GM18511 (cell line): Measurements from ENCODE around the gene PCDHGA1.

Experiments used
- ATAC-seq: cut with Tn5 transposase; IDR thresholded peaks from one replicate; pipeline ENCODE4 v1.9.1; 2021; ENCODE audit warnings: mild to moderate bottlenecking, moderate library complexity; ENCODE audit not compliant: unreplicated experiment

The PCDHGA1 gene

DNA sequence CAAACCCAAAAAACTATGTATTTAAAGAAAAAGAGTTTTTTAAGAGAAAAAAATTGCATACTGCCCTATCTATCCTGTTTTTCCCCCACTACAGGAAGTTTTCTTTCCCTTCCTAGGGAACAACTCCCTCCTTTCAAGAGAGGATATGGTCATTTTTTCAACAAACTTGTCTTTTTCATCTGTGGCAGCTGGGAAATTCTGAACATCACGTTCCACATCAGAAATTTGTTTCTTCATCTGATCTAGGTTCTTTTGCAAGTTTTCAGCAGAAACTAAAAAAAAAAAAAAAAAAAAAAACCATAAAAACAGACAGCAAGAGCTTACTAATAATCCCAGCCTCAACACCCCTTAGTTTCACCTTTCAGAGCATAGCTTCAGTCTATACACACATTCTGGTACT is 197.1 kb downstream of the PCDHGA1 start:
- ATAC-seq: no peak

DNA sequence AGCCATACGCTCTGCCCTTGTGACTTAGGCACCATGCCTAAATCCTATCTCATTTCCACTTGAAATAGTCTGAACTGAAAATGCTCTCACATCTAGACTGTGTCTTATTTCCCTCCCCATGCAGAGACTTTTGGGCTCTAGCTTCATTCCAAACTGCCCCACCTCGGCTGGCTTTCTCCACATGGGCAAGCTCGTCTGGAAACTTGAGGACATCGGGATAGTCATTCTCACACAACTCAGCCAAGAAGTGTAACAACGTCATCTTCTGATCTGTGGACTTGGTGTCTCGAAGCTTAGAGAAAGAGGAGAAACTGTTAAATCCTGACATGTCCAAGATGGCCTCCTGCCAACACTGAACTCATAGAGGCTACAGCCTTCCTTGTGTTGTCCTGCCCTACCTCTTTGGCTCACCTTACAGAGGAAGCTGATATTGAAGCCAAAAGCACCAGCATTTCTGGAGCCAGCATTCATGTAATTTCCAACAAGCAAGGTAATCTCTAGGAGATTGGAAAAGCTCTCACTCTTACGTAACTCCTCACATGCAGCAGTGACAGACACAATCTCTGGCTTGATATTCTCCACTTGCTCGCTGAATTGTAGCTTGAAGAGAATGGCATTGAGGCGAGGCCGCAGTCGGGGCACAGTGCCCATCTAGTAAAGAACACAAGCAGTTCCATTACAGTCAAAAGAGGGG is 198.1 kb downstream of the PCDHGA1 start:
- ATAC-seq: no peak

DNA sequence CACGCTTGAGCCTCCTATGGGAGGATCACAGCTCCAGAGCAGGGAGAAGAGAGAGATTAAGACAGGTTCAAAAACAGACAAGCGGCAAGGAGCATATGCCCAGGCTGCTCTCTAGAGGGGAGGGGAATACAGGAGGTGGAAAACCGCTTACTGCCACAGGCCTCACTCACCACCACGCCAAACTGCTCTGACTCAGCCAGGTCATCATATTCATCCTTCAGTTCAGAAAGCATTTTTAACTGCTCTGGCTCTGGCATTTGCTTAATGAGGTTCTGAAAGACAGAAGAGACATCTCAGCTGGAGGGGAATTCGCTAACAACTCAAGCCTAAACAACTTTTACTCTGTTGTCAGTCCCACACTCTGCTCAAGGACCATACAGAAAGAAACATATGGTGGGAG is 198.7 kb downstream of the PCDHGA1 start:
- peak; percentile 39 for ATAC-seq

DNA sequence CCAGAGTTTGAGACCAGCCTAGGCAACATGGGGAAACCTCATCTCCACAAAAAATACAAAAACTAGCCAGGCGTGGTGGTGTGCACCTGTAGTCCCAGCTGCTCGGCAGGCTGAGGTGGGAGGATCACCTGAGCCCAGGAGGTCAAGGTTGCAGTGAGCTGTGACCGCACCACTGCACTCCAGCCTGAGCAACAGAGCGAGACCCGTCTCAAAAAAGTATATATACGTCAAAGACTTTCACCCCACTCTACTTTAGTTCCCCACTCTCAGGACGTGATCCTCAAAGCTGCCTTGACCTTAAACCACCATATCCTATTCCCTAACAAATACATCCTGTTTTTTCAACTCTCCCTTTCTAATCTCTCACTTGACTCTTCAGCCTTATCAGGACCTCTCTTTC is 199.6 kb downstream of the PCDHGA1 start:
- ATAC-seq: peak; percentile 51

DNA sequence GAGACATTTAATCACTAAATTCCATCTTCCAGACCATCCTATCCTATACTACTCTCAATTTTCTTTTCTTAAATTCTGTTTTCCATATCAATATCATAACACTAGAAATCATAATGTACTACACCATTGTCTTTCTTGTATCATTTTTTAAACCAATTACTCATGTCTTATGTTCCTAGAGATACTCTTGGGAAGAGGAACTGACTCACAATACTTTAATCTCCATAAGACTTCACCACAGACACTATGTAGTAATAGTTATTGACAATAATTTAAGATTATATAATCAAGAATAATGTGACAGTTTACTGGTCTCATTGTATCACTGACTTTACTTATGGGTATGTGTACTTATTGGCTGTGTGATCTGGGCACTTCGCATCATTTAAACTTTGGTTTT is 202.4 kb downstream of the PCDHGA1 start:
- ATAC-seq: no peak

DNA sequence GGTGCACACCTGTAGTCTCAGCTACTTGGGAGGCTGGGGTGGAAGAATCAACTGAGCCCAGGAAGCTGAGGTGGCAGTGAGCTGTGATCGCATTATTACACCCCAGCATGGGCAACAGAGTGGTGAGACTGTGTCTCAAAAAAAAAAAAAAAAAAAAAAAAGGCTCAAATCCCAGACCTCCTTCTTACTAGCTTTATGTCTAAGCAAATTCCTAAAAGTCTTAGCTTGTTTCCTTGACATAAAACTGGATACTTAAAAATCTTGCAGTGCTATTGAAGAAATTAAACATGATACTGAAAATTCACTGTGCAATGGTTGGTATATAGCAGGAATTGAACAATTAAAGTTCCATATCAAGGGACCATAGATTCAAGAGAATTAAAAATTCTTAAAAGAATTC is 203.6 kb downstream of the PCDHGA1 start:
- no peak for ATAC-seq

DNA sequence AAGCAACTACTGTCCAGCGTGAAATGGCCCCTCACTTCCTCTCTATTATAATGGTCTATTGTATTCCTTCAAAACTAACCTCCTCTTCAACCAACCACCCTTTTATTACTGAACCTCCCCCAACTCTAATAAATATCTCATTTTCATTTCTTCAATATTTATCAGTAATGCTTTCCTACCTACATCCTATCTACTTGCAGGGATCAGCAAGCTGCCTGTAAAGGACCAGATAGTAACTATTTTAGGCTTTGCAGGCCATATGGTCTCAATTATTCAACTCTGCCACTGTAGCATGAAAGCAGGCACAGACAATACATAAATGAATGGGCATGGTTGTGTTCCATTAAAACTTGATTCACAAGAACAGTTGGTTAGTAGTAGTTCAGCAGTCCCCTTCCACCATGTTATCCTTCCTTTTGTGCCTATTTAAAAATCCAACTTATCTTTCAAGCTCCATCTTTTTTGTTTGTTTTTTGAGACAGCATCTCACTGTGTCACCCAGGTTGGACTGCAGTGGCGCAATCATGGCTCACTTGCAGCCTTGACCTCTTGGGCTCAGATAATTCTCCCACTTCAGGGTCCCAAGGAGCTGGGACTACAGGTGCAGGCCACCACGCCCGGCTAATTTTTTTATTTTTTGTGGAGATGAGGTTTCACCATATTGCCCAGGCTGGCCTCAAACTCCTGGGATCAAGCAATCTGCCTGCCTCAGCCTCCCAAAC is 204.3 kb downstream of the PCDHGA1 start:
- ATAC-seq: no peak

DNA sequence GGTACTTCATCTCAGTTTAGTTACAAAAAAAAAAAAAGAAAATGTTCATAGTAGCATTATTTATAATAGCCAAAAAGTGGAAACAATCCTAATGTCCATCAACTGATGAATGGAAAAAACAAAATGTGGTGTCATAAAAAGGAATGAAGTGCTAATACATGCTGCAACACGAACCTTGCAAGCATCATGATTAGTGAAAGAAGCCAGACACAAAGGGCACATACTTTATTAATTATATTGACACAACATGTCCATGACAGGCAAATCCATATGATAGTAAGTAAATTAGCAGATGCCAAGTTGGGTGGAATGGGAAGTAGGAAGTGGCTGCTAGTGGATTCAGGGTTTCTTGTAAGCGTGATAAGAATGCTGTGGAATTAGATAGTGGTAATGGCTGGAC is 212.7 kb downstream of the PCDHGA1 start:
- ATAC-seq: no peak

DNA sequence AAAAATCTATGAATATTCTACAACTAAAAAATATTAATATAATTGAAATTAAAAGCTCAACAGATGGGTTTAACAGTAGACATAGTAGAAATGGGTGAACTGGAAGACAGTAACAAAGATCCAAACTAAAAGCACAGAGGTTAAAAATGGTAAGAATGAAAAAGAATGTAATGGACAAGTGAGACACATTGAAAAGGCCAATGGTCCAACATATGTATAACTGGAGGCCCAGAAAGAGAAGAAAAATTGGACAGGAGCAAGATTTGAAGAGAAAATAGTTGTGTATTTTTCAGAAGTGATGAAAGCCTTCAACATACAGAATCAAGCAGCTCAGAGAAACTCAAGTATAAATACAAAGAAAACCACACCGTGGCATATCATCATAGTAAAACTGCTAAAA is 217.2 kb downstream of the PCDHGA1 start:
- ATAC-seq: no peak

DNA sequence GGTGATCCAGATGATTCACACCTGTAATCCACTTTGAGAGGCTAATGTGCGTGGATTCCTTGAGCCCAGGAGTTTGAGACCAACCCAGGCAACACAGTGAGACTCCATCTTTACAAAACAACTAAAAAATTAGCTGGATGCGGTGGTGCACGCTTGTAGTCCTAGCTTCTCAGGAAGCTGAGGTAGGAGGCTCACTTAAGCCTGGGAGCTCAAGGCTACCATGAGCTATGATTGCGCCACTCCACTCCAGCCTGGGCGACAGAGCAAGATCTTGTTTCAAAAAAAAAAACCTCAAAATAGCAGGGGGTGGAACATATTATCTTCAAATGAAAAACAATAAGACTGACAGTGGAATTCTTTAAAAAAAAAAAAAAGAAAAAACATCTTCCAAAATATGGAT is 217.6 kb downstream of the PCDHGA1 start:
- no peak for ATAC-seq

DNA sequence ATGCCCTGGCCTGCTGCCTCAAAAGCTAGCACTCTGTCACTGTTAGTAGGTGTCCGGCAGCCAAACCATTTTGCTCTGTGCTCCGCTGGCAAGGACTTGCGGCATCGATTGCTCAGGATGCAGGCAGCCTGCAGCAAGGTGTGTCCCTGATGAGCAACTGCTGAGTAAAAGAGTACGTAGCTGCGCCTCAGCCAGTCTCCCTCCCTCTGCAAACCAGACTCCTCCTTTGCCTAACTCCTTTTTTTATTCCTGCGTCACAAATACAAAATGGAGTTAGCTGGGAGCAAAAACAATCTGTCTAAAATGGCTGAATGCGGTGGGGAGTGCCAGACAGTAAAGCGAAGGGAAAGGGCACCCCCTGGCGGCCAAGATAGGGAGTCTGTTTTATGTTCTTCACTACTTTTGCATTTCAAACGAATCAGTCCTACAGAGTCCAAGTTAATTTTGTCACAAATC is 227.4 kb downstream of the PCDHGA1 start:
- ATAC-seq: peak; percentile 80

DNA sequence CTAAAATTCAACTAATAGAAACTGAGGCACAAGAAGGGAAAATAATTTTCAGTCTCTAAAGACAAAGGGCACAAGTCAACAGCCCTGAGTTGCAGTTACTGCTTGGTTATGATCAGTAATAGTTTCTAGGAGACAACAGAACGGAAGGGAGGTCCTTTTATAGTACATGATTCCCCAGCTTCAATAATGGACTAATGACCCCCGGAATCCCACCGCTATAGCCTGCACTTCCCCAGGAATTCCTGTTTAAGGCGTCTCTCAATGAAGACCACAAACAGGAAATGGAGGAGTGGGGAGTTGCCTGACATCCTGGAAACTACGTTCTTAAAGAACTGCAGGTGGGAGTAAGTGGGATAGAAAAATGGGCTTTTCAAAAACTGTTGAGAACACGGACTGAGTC is 227.8 kb downstream of the PCDHGA1 start:
- ATAC-seq: peak; percentile 13

DNA sequence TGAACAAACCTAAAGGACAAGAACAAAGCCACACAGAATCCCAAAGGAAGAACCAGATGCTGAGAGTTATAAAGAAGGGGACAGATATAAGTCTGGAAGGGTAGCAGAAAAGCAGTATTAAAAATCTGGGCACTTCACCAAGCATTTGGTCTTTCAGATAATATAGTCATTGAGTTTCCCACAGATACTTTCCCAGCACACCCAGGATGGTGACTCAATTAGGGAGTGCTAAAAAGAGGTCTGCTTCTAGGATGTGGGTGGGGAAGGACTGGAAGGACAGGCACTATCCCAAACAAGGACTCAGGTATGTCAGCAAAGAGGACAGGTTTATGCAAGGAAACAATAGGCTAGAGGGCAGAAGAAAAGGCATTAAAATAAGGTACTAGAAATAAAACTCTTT is 229.1 kb downstream of the PCDHGA1 start:
- no peak for ATAC-seq

DNA sequence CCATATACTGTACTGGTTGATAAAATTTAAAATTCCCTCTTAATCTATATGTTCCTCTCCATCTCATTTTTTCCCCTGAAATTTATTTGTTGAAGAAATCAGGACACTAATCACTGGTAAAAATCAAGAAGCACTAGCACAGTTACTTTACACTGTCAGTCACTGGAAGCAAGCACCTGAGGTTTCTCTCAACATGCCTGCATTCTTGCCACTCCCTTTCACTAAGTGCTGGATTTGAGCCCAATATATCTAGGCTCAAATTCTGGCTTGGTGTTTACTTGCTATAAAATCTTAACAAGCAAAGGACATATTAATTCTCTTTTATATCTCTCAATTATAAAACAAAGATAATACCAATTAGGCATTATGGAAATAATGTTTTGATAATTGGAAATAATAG is 229.8 kb downstream of the PCDHGA1 start:
- ATAC-seq: no peak

DNA sequence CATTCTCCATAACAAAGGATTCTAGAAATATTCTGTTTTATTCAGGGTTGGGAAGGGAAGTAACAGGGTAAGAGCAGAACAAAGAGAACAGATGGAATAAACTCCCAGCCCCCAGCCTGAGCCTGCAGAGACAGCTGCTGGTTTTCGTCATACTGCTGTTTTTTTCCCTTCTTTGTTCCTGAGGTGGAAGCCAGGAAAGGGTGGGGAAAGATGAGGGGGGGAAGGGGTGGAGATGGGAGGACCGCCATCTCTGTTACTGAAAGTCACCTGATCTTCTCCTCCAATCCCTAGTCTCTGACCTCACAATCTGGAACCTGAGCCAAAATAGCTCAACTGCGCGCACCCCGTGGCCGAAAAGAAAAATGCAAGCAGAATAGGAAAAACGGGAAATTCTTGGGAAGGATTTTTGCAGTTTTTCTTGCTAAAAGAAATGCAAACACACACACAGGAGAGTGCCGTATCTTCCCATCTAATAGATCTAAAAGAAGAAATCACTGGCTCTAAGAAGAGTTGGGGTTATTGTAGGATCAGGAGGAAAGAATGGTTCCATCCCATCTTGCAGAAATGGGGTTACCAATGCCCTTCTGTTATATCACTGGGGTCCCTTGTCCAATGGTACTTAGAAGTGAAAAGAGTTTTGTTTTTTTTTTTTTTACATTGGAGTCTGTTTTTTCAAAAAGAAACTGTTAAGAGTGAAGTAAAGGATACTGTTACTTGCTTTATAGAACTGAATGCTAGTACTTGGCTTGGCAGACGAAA is 230.6 kb downstream of the PCDHGA1 start:
- no peak for ATAC-seq
